Activated T-helper 9 cell treated with anti-CD3 and anti-CD28 coated beads, Interleukin-2, amount 50 U/mL, for 16 hours (primary cell): Measurements from ENCODE around the gene KCNC4.

Experiments
- DNase-seq: peaks from one replicate; pipeline ENCODE4 v3.0.0-alpha.2; 2020; ENCODE audit warnings: low read depth

The KCNC4 gene

DNA sequence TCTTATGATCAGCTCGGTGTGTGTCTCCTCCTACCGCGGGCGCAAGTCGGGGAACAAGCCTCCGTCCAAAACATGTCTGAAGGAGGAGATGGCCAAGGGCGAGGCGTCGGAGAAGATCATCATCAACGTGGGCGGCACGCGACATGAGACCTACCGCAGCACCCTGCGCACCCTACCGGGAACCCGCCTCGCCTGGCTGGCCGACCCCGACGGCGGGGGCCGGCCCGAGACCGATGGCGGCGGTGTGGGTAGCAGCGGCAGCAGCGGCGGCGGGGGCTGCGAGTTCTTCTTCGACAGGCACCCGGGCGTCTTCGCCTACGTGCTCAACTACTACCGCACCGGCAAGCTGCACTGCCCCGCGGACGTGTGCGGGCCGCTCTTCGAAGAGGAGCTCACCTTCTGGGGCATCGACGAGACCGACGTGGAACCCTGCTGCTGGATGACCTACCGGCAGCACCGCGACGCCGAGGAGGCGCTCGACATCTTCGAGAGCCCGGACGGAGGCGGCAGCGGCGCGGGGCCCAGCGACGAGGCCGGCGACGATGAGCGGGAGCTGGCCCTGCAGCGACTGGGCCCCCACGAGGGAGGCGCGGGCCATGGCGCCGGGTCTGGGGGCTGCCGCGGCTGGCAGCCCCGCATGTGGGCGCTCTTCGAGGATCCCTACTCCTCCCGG is 1.5 kb downstream of the KCNC4 start:
- DNase-seq: peak; percentile 28

DNA sequence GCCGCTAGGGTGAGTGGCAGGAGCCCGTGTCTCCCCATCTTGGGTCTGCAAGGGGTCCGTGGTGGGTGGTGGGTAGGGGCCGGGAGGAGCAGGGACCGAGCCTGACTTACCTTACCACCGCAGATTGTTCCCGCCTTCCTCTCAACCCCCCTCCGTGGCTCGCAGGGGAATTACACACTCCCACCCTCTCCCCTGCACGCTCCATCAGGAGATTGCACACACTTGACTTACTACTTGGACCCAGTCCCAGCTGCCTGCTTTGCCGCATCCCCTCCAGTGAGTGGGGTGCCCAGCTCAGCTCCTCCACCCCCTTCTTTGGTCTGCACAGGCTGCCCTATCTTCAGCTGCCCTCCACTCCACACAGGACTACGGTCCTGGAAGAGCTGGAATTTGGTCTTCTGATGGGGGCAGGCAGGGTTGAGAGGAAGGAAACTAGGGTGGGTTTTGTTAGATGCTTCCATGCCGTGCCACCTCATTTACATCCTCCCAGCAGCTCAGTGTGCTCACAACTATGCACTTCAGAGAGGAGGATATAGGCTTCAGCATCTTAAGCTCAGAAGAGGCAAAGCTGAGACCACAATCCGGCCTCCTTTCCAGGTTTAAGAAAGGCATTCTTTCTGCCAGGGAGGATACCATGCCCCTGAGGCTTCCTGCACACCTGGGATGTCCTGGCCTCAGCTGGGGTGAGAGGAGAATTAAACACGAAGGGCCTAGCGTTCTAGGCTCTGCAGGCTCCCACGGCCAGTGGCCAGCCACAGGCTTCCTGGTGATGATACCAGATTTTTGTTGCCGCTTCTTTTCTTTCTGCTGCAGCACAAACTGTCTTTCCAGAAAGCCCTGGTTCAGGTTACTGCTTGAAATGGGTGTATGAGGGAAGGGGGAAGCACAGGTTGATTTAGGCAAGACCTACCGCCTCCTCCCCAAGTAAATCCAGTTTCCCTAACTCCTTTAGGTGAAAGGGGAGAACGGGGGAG is 2.3 kb downstream of the KCNC4 start:
- no peak for DNase-seq

GRCh38 chr1:110213143-110213540 is 3.0 kb downstream of the KCNC4 start:
- no peak for DNase-seq

DNA sequence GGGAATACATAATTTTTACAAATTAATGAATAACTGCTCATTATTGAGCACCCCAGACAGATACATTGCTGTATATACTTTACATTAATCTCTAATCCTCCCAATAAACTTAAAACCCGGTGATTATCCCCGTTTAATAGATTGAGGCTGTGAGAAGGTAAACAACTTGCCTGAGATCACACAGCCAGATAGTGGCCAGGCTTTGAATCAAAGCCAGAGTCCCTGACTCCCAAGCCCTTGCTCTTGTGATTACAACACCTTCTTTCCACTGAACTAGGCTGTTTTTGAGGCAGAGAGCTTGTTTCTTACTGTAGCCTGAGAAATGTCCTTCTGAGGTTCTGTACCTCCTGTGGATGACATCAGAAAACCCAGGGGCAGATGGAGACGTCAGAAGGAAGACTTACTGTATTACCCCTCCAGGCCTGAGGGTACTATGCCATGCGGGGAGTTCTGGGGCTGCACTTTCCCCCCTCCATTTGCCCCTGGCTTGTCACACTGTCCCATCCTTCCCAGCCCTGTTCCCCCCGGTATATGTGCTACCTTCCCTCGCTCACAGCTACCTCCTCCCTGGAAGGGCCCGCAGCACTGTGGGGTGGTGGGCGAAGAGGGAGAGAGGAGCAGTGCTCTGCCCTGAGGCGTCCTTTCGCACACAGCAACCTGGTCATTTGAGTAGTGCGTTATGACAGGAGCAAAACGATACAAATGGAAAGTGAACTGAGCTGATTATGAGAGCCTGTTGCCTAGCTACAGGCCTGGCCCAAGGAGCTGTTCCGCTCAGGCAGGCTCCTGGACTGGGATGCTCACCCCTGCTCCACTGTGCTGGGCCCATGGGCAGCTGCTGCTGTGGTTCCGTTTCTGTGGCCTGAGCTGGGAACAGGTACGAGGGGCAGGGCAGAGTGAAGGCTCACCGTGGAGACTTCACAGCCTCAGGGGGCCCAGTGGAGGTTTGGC is 4.6 kb downstream of the KCNC4 start:
- no peak for DNase-seq

DNA sequence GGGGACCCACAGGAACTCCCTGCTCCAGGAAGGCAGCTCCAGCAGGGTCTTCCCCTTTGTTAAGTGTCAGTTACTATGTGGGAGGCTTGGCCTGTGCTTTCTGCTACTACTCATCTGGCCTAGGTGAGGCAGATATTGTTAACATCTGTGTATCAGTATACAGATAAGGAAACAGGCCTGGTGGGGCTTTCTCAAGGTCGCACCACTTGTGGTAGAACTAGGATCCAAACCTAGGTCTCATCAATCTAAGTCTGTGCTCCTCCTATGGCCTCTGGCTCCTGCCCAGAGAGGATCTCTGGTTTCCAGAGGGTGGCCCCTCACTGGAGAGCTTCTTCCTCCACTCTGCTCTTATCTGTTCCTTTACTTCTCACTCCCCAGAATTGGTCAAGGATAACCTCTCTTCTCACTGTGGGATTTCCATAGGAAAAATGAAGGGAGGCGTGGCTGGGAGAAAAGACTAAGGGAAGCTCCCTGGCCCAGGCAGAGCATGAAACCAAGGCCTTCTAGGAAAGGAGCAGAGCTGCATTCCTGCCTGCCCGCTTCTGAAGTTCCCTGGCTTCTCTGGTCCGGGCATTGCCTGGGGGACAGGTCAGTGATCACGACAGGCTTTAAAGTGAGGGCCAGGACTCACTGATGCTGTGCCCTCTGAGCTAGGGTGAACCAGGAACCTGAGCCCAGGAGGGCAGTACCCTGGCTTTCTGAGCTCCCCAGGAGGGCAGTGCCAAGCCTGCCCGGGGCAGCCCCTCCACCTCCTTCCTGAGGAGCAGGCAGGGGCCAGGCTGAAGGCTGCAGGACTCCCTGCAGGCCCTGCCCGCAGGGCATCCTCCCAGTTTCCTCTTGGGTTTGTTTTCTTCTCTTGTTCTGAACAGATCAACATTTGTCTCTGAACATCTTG is 5.8 kb downstream of the KCNC4 start:
- no peak for DNase-seq

DNA sequence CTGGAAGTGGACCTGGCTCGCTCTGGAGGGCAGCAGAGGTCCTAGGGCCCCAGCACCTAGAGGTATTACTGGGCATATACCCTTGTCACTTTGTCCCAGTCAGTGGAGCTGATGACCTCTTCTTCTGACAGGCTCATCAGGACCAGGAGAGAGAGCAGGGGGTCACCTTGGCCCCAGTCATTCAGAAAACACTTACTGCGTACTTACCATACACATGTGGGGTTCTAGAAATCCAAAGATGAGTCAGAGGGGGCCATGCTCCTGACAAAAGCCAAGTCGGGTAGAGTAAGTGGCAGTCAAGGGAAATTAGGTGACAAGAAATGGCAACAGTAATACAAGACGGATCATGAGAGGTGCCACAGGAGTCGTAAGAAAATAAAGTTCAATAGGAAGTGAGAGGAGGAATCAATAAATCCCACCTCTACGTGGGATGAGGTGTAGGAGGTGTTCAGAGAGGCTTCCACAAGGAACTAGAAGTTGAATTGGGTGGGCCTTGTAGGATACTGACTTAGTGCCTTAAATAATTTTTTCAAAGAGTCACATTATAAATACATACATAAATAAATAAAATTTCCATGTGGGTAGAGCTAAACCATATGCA is 6.8 kb downstream of the KCNC4 start:
- no peak for DNase-seq

DNA sequence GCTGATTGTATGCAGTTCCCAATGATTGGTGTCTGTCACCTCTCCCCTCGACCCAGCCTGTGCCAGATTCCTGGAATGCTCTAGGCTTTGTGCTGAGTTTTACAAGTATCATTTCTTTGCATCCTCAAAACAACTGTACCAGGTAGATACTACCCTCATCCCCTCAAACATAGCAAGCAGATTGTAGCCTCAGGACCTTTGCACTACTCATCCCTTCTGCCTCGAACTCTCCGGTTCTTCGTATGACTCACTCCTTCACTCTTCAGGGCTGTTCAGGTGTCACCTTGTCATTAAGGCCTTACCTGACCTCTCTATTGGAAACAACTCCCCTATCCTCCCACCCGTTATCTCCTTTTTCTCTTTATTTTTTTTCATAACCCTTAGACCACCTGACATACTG is 8.0 kb downstream of the KCNC4 start:
- DNase-seq: no peak

- no peak for DNase-seq
These were observed 8.6 kb downstream of the KCNC4 start for GRCh38 chr1:110218739-110219138.

DNA sequence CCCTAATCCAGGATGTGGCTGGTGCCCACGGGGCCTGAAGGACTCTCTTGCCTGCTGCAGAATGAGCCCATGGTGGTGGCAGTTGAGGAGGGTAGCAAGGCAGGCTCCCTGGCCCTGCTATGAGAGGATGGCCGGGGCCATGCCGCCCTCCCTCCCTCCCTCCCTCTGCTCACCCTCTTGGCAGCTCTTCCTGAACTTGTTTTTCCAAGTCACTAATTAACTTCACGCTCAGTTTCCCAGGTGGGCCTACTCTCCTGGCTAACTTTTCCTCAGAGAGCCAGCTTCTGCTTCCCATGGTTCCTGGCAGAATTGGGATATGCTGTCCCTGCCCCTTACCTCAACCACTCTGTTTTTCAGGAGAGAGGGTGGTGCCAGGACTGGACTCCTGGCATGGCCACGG is 10.2 kb downstream of the KCNC4 start:
- DNase-seq: no peak

DNA sequence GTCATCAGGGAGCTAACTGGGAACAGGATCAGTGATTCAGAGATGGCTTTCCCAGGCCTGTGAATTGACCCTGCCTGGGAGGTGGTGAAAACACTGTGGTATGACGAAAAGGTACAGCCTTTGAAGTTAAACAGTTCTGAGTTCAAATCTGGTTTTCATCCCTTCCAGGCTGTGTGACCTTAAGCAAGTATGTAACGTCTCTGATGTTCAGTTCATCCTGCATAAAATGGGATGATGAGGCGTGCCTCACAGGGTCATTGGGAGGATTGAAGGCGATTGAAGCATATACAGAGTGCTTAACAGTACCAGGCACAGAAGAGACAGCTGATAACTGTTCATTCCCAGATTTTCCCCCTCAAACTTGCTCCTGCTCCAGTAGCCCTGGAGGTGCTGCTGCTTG is 11.0 kb downstream of the KCNC4 start:
- no peak for DNase-seq

- DNase-seq: no peak
These were observed 13.0 kb downstream of the KCNC4 start for GRCh38 chr1:110223127-110223526.

DNA sequence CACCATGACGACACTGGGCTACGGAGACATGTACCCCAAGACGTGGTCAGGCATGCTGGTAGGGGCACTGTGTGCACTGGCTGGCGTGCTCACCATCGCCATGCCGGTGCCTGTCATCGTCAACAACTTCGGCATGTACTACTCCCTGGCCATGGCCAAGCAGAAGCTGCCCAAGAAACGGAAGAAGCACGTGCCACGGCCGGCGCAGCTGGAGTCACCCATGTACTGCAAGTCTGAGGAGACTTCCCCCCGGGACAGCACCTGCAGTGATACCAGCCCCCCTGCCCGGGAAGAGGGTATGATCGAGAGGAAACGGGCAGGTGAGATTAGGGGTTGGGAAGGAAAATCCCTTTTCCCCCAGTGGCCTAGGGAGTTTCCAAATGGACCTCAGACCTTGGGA is 13.5 kb downstream of the KCNC4 start:
- no peak for DNase-seq

DNA sequence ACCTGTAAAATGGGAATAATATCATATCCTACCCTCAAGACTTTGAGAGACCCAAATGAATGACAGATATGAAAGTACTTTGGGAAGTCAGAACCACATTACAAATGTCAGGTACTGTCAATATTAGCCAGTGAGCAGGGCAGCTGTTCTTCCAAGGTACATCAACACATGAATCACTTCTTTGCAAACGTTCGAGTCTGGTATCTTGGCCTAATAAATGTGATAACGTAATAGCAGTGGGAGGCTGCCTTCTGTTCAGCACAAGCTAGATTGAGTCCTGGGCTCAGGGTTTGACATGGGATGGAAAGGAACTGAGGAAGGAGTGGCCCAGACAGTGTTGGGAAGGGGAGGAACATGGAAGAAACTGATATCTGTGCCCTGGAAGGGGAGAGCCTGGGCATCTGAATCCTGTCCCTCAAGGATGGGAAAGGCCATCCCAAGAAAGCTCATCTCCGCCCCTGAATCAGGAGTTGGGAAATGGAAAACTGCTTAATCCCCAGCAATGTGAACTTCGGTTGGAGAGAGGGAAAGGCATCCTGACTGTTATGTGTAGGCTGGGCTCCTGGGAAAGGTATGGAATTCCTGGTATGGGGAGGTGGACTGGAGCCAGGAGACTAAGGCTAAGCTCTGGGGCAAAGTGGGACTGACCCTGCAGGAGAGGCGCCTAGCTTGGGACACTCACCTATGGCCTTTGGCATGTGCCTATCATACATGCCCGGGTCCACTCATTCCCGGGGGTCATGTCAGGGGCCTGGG is 14.3 kb downstream of the KCNC4 start:
- no peak for DNase-seq

GRCh38 chr1:110225212-110225611 is 15.1 kb downstream of the KCNC4 start:
- DNase-seq: no peak

DNA sequence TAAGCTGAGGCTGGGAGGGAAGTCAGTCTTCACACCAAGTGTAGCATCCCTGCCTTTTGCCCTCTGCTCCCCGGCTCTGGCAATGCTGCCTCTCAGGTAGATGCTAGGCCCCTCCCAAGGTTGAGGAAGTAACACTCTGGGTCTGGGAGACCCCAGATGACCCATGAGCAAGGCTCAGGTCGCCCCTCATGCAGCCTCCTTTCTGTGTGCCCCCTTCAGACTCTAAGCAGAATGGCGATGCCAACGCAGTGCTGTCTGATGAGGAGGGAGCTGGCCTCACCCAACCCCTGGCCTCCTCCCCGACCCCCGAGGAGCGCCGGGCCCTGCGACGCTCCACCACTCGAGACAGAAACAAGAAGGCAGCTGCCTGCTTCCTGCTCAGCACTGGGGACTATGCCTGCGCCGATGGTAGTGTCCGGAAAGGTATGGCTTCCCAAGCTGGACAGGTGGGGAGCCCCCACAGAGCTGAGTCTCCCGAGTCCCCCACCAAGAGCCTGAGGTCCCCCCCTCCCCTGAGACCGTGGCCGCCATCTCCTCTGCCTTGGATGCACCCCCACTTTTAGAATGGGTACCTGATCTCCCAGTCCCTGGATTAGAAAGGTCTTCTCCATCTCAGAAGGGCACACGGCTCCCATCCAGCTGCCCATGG is 15.8 kb downstream of the KCNC4 start:
- DNase-seq: no peak

GRCh38 chr1:110227774-110228173 is 17.7 kb downstream of the KCNC4 start:
- no peak for DNase-seq

DNA sequence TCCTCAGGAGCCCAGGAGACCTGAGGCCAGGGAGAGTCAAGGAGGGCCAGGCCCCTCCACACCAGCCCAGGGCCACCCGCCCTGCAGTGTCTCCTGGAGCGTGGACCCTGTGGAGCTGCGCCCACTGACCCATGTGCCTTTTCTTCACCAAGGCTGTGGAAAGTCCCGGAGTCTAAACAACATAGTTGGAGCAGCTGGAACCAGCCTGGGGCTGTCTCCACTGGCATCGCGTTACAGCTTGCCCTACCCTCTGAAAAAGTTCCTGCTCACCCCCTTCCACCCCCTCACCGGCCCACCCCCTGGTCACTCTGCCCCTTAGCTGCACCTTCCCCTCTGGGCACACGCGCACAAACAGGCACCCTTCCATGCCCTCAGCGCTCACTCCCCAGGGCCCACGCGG is 18.3 kb downstream of the KCNC4 start:
- DNase-seq: no peak

DNA sequence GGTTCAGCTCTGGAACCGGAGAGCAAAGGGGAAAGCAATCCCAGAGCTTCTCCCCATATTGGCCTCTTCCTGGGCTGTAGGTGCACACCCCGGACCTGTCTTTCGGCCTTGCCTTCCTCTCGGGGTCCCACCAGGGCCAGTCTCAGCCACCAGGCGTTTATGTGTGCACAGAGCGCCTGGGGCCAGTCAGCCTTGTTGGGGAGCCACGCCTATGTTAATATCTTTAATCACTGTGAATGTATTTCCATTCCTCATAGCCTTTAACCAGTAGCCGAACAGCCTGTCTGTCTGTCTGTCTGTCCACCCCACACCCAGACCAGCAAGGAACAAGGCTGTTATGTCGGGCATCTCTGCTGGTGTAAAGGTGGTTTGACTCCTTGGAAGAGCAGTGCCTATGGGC is 18.8 kb downstream of the KCNC4 start:
- DNase-seq: no peak

DNA sequence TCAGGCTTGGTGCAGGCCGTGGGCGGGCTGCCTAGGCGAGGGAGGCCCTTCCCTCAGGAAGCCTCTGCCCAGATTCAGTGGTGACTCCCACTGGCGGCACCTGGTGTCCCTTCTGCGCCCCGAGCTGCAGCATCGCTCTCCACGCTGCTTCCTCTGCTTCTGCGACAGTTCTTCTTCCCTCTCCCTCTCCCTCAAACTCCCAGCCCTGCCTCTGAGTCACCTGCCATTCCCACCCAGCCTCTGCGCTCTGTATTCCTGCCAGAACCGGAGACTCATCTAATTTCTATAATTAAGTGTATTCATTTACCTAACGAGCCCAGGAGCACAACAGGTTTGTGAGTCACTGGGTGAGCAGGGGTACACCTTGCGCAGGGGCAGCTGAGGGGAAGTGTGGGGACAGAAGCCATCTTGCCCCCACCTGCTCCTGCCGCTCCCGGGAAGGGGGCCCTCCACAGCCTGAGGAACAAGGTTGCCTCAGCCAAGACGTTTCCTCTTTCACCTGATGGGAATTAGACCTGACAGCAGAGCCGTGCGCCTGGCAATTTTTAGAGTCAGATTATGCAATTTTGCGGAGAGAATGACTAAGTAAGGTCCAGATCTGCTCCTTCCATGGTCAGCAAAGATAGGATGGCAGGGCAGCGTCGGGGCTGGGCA is 19.4 kb downstream of the KCNC4 start:
- no peak for DNase-seq
